GM12873 (cell line): ENCODE data around the gene UBFD1.

ENCODE experiments used
- TF ChIP-seq, protein P1 (sequence below): IDR thresholded peaks from 2 replicates; pipeline ENCODE4 v1.5.1; 2012; ENCODE audit warnings: low read depth, mild to moderate bottlenecking, moderate library complexity, low read length, control low read depth; ENCODE audit not compliant: insufficient read depth; ENCODE audit errors: missing control alignments

The UBFD1 gene

DNA sequence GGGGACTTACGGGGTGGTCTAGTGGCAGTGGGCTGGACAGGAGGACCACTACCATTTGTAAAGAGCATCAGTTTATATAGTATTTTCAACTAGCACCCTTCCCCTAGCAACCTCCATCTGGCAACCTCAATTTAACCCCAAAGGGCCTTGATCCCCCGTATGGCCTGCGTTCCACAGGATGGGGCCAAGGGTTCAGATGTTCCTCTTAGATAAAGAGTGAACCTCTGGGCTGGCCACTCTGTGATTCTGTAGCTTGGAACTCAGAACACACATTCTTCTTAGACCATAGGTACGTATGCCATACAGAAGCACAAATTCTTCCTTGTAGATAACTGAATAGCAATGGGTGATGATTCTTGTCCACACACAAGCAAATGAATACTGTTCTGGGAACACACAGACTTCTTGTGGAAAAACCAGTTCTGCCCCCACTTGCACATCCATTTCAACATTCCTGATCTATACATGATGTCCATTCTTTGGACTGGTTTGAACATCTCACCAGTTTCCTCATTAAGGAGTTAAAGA, 45.3 kb upstream of the UBFD1 start:
- TF ChIP-seq, protein P1, sequence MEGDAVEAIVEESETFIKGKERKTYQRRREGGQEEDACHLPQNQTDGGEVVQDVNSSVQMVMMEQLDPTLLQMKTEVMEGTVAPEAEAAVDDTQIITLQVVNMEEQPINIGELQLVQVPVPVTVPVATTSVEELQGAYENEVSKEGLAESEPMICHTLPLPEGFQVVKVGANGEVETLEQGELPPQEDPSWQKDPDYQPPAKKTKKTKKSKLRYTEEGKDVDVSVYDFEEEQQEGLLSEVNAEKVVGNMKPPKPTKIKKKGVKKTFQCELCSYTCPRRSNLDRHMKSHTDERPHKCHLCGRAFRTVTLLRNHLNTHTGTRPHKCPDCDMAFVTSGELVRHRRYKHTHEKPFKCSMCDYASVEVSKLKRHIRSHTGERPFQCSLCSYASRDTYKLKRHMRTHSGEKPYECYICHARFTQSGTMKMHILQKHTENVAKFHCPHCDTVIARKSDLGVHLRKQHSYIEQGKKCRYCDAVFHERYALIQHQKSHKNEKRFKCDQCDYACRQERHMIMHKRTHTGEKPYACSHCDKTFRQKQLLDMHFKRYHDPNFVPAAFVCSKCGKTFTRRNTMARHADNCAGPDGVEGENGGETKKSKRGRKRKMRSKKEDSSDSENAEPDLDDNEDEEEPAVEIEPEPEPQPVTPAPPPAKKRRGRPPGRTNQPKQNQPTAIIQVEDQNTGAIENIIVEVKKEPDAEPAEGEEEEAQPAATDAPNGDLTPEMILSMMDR, result no peak

DNA sequence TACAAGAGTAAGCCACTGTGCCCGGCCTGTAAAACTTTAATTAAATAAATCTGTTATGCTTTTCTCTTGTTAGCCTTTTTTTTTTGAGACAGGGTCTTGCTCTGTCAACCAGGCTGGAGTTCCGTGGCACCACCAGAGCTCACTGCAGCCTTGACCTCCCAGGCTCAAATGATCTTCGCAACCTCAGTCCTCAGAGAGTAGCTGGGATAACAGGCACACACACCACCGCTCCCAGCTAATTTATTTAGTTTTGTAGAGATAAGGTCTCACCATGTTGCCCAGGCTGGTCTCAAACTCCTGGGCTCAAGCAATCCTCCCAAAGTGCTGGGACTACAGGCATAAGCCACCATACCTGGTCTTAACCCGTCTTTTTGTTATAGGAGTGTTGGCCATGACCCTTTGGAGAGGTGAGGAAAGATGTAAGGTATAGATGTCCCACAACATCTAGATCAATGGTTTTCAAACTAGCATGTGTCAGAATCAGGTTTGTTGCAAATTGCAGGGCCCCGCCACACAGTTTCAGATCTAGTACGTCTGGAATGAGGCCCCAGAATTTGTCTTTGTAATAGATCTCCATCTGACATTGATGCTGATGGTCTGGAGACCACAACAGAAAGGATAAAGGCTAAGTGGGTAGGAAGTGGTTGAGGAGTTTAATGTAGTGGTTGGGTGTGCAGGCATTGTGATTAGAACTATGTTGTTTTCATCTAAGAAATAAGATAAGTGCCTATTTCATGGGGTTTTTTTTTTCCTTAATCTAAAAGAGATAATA, 43.0 kb upstream of the UBFD1 start:
- TF ChIP-seq, protein P1, result no peak

DNA sequence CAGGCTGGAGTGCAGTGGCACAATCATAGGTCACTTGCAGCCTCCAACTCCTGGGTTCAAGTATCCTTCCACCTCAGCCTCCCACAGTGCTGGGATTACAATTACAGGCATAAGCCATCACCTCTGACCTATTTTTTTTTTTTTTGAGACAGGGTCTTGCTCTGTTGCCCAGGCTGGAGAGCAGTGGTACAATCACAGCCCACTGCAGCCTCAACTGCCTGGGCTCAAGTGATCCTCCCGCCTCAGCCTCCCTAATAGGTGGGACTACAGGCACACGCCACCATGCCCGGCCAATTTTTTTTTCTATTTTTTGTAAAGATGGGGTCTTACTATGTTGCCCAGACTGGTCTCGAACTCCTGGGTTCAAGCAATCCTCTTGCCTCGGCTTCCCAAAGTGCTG, 41.6 kb upstream of the UBFD1 start:
- TF ChIP-seq, protein P1, result no peak

DNA sequence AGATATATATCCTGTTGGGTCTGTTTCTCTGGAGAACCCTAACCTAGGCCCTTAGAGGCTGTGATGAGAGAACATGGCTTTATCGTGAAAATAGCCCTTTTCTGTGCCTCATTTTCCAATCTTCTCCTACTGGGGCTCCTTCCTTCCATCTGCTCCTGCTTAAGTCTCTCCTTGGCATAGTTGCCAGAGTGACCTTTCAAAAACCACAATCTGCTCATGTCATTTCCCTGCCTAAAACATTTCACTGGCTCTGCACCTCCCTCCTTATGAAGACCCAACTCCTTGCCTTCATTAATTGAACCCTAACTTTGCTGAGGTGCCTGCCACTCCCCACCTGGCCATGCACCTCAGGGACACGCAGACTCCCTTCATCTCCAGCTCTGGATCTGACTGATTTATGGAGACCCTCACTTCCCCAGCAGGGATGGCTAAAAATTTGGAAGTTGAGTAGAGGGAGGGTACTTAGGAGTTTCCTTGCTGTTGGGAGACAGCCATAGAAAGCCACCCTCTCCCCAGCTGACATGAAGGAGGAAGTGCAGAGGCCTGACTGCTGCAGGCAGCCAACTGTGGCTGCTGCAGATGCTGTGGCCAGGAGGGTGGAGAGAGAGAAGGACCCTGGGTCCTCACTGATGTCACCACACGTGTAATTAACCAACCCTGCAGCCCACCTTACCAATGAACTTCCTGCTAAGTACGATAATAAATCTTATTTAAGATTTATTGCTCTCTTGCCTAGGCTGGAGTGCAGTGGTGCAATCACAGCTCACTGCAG, 41.0 kb upstream of the UBFD1 start:
- TF ChIP-seq, protein P1, result no peak

DNA sequence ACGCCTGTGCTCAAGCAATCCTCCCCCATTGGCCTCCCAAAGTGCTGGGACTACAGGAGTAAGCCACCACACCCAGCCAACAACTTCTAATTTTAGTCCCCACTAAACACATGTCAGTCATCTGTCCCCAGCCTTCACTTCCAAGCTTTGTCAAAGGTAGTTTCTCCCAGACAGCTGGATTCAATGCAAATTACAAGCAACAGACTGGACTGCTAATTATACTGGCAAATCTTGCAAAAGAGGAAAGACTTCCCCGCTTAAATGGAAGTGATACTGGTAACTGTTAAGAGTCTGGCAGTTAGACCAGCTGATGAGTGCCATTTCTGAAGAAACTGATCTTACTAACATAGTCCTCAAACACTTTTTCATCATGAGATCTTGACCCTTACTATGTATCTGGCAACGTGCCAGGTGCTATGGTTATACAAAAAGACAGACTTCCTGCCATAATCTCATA, 39.1 kb upstream of the UBFD1 start:
- TF ChIP-seq, protein P1, result no peak

DNA sequence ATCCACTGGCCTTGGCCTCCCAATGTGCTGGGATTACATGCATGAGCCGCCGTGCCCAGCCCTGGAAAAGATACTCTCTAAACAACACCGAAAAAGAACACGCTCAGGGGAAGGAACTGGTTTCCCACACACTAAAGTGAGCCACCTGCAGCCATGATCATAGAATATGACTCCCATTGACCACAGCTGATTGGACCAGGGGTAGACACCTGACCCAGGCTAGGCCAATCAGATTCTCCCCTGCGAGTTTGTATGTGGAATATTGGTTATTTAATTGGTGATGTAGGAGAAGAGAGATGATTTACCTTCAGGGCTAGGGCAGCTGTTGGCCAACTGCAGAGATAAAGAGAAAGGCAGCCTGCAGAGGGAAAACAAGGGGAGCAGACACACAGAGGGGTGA, 38.2 kb upstream of the UBFD1 start:
- TF ChIP-seq, protein P1, result no peak

DNA sequence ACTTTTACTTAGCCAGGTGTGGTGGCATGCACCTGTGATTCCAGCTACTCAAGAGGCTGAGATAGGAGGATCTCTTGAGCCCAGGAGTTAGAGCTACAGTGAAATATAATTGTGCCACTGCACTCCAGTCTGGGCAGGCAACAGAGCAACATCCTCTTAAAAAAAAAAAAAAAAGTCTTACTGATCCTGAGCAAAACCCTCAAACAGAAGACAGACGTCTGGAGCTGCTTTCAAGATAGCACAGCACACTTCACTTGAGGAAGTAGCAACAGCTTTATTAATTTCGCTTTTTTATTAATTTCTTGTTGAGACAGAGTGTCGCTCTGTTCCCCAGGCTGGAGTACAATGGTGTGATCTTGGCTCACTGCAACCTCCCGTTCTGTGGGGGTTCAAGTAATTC, 37.0 kb upstream of the UBFD1 start:
- TF ChIP-seq, protein P1, result no peak
